GM12891 (cell line): ENCODE results near the gene ZSWIM9.

ENCODE experiments used
- DNase-seq: peaks from one replicate; pipeline ENCODE4 v3.0.0; 2011; ENCODE audit warnings: low spot score; ENCODE audit not compliant: insufficient read length
- FAIRE-seq: peaks from 2 replicates; lab custom pipeline; 2011; peaks lifted over from hg19 to GRCh38; lab: Jason Lieb, UNC
- PAX5 ChIP-seq: IDR thresholded peaks from 2 replicates; pipeline ENCODE4 v1.6.1; 2011; ENCODE audit warnings: low read length, moderate library complexity, mild to moderate bottlenecking; ENCODE audit not compliant: insufficient read depth, severe bottlenecking
- POLR2A ChIP-seq: IDR thresholded peaks from 2 replicates; pipeline ENCODE4 v1.6.1; 2011; ENCODE audit warnings: low read depth, low read length, control low read depth
- POLR2AphosphoS5 ChIP-seq: IDR thresholded peaks from 2 replicates; pipeline ENCODE4 v1.6.1; 2011; ENCODE audit warnings: low read depth, low read length, control low read depth
- POU2F2 ChIP-seq: IDR thresholded peaks from 2 replicates; pipeline ENCODE4 v1.6.1; 2011; ENCODE audit warnings: low read depth, mild to moderate bottlenecking, control low read depth, low read length, moderate library complexity
- SPI1 ChIP-seq: IDR thresholded peaks from 2 replicates; pipeline ENCODE4 v1.6.1; 2011; ENCODE audit warnings: low read depth, low read length, control low read depth
- TAF1 ChIP-seq: IDR thresholded peaks from 2 replicates; pipeline ENCODE4 v1.6.1; 2011; ENCODE audit warnings: low read depth, low read length, control low read depth

ZSWIM9 gene

GRCh38 chr19:48137411-48137810 is 33.1 kb upstream of the ZSWIM9 start:
- no peak for FAIRE-seq
- no peak for DNase-seq
- TF ChIP-seq TAF1: no peak
- no peak for TF ChIP-seq POLR2A
- no peak for TF ChIP-seq POLR2AphosphoS5
- no peak for TF ChIP-seq POU2F2
- no peak for TF ChIP-seq PAX5
- TF ChIP-seq SPI1: no peak

GRCh38 chr19:48139053-48139452 is 31.4 kb upstream of the ZSWIM9 start:
- no peak for DNase-seq
- no peak for FAIRE-seq
- no peak for TF ChIP-seq PAX5
- no peak for TF ChIP-seq TAF1
- no peak for TF ChIP-seq POLR2AphosphoS5
- TF ChIP-seq SPI1: no peak
- no peak for TF ChIP-seq POLR2A
- TF ChIP-seq POU2F2: no peak

- DNase-seq (no peak), FAIRE-seq (no peak)
- TF ChIP-seq POU2F2 (no peak), SPI1 (no peak)
Observed at GRCh38 chr19:48147597-48148175, 22.8 kb upstream of the ZSWIM9 start.

GRCh38 chr19:48148576-48148975 is 21.9 kb upstream of the ZSWIM9 start:
- no peak for FAIRE-seq

GRCh38 chr19:48149430-48149829 is 21.1 kb upstream of the ZSWIM9 start:
- TF ChIP-seq POLR2AphosphoS5 (no peak), POU2F2 (no peak), POLR2A (no peak)
- DNase-seq (no peak), FAIRE-seq (no peak)

More at GRCh38 chr19:48148576-48148975, 21.9 kb upstream of the ZSWIM9 start:
- DNase-seq: no peak
- TF ChIP-seq POLR2A (no peak), TAF1 (no peak), POLR2AphosphoS5 (no peak), PAX5 (no peak), SPI1 (no peak), POU2F2 (no peak)

GRCh38 chr19:48152551-48152950 is 17.9 kb upstream of the ZSWIM9 start:
- no peak for TF ChIP-seq POLR2AphosphoS5
- TF ChIP-seq POU2F2: no peak
- no peak for TF ChIP-seq SPI1
- TF ChIP-seq PAX5: no peak
- TF ChIP-seq TAF1: no peak
- TF ChIP-seq POLR2A: no peak
- peak; percentile 55 for FAIRE-seq
- DNase-seq: peak; percentile 50

GRCh38 chr19:48154003-48154402 is 16.5 kb upstream of the ZSWIM9 start:
- no peak for TF ChIP-seq SPI1
- FAIRE-seq: no peak

GRCh38 chr19:48158210-48158790 is 12.2 kb upstream of the ZSWIM9 start:
- FAIRE-seq: no peak
- DNase-seq: no peak

More at GRCh38 chr19:48154003-48154402, 16.5 kb upstream of the ZSWIM9 start:
- DNase-seq: no peak

GRCh38 chr19:48168689-48169088 is 1.8 kb upstream of the ZSWIM9 start:
- TF ChIP-seq POU2F2: no peak
- TF ChIP-seq PAX5: no peak
- TF ChIP-seq SPI1: no peak
- no peak for TF ChIP-seq POLR2AphosphoS5
- no peak for TF ChIP-seq TAF1
- no peak for TF ChIP-seq POLR2A
- DNase-seq (no peak), FAIRE-seq (no peak)

More at GRCh38 chr19:48158210-48158790, 12.2 kb upstream of the ZSWIM9 start:
- TF ChIP-seq POU2F2: no peak
- TF ChIP-seq TAF1: no peak
- TF ChIP-seq POLR2A: no peak
- no peak for TF ChIP-seq POLR2AphosphoS5
- TF ChIP-seq SPI1: no peak
- TF ChIP-seq PAX5: no peak

GRCh38 chr19:48169578-48169938 is 922 bp upstream of the ZSWIM9 start:
- TF ChIP-seq TAF1 (no peak), POU2F2 (no peak), SPI1 (no peak), POLR2A (no peak), PAX5 (no peak), POLR2AphosphoS5 (no peak)
- DNase-seq (peak; percentile 78), FAIRE-seq (peak; percentile 88)

- DNase-seq: no peak
- TF ChIP-seq PAX5: no peak
- peak; percentile 25; the same call in 1 of the 2 replicates for TF ChIP-seq POU2F2
- FAIRE-seq: peak; percentile 52
Observed at GRCh38 chr19:48170817-48171347, 402 bp downstream of the ZSWIM9 start.
